Measurements from ENCODE around the gene SENP6. TPM values are rescaled to one million over a fixed set of nuclear protein-coding genes. Genes with fewer than 3 reads are reported as not detected.

Gene SENP6
- total RNA-seq, 4 donors from 2014 or later, result 108 to 192 (median 128) TPM

DNA sequence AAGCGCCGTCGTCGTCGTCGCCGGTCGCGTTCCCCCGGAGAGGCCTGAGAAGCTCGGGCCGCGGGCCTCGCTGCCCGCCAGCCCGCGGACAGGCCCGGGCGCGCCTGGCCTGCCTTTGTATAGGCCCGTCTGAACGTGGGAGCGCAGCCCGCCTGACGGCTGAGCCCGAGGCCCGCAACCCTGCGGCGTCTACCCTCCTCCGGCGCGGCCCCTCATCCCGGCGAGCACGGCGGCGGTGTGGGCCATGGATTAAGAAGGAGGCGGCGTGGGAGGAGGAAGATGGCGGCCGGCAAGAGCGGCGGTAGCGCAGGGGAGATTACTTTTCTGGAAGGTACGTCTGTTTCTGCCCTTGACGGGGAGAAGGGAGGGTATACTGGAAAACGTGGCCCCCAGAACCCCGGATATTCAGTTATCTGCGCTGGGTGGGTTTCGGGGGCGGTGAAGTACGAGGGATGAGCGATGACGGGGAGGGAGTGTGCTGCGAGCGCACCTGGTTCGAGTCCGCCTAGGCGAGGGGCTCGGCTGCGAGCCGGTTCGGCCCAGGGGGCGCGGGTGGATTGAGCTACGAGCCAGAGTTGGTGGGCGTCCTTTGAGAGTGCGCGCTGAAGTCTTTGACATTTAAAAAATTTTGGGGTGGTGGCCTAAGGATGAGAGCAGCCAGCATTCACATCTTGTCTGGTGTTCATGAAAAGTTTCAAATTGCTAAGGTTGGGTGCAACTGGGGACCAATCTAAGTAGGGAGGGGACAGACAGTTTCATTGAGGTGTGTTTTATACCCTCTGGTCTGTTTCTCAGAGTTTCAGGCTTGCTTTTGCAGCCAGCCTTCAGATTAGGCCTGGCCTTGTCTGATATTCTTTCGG, 796 bp downstream of the SENP6 start:
- no peaks in the 10 kb centered on the region for H3K36me3 ChIP-seq
- H3K27ac ChIP-seq, result peak overlapping the region; percentile 66 to 99 (median 96)
- no peaks in the 10 kb centered on the region for H3K9me3 ChIP-seq
- peak; percentile 68 for ATAC-seq
- peaks cover 0 to 76% (median 10%) of the 10 kb centered on the region in 3 donors for H3K4me1 ChIP-seq
- 0 to 2% methylated on average over 8 to 16 of the region's 70 CpGs for WGBS, 2 donors (ENCODE audit: low coverage in 1 of 2)
- peak overlapping the region; percentile 43 to 83 for H3K4me3 ChIP-seq
- H3K27me3 ChIP-seq, result no peaks in the 10 kb centered on the region
- TF ChIP-seq POLR2A (IDR thresholded peaks at IDR 0.05) (no peak), POLR2AphosphoS5 (IDR thresholded peaks at IDR 0.05) (no peak), EP300 (IDR thresholded peaks at IDR 0.05) (no peak)
- TF ChIP-seq, protein P1, sequence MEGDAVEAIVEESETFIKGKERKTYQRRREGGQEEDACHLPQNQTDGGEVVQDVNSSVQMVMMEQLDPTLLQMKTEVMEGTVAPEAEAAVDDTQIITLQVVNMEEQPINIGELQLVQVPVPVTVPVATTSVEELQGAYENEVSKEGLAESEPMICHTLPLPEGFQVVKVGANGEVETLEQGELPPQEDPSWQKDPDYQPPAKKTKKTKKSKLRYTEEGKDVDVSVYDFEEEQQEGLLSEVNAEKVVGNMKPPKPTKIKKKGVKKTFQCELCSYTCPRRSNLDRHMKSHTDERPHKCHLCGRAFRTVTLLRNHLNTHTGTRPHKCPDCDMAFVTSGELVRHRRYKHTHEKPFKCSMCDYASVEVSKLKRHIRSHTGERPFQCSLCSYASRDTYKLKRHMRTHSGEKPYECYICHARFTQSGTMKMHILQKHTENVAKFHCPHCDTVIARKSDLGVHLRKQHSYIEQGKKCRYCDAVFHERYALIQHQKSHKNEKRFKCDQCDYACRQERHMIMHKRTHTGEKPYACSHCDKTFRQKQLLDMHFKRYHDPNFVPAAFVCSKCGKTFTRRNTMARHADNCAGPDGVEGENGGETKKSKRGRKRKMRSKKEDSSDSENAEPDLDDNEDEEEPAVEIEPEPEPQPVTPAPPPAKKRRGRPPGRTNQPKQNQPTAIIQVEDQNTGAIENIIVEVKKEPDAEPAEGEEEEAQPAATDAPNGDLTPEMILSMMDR (IDR thresholded peaks at IDR 0.05), result no peak

DNA sequence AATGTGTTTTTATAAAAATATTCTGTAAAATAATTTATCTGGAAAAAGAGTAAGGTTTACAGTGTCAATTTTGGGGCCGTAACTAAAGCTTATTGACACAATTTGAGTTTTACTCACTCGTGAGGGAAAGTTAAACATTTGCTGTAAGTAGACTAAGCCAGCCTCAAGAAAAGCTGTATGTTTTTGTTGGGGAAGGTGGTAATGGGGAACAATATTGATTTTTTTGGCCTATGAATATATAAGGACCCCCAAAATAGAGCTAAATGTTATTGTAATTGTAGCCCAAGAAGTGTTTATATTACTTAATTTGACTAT, 1.4 kb downstream of the SENP6 start:
- H3K36me3 ChIP-seq, result no peaks in the 10 kb centered on the region
- ATAC-seq, result no peak
- peak overlapping the region; percentile 66 to 99 (median 96) for H3K27ac ChIP-seq
- H3K9me3 ChIP-seq, result no peaks in the 10 kb centered on the region
- H3K4me1 ChIP-seq, result peaks cover 0 to 76% (median 10%) of the 10 kb centered on the region in 3 donors
- H3K27me3 ChIP-seq, result no peaks in the 10 kb centered on the region
- WGBS, 2 donors (ENCODE audit: low coverage in 1 of 2), result 0% methylated on average over 2 of the region's 2 CpGs
- TF ChIP-seq EP300 (IDR thresholded peaks at IDR 0.05) (no peak), POLR2AphosphoS5 (IDR thresholded peaks at IDR 0.05) (no peak), POLR2A (IDR thresholded peaks at IDR 0.05) (no peak)
- TF ChIP-seq, protein P1 (IDR thresholded peaks at IDR 0.05), result no peak
- peak overlapping the region; percentile 43 to 83 for H3K4me3 ChIP-seq

DNA sequence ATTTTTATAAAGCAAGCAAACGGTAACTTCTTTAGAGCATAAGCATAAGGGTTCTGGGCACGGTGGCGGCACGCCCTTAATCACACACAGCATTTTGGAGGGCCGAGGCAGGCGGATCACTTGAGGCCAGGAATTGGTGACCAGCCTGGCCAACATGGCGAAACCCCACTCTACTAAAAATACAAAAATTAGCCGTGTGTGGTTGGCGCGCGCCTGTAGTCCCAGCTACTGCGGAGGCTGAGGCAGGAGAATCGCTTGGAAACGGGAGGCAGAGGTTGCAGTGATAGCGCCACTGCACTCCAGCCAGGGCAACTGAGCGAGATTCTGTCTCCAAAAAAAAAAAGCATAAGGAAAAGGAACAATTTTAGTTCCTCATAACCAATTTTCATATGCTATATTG, 2.6 kb downstream of the SENP6 start:
- Histone ChIP-seq H3K4me3 (peak overlapping the region in 1 of 2 donors; percentile 83), H3K27me3 (no peaks in the 10 kb centered on the region), H3K4me1 (peaks cover 0 to 76% (median 5%) of the 10 kb centered on the region in 3 donors), H3K27ac (peak overlapping the region in 1 of 4 donors; percentile 99), H3K9me3 (no peaks in the 10 kb centered on the region), H3K36me3 (no peaks in the 10 kb centered on the region)
- TF ChIP-seq, protein P1 (IDR thresholded peaks at IDR 0.05), result no peak
- no peak for TF ChIP-seq POLR2A (IDR thresholded peaks at IDR 0.05)
- TF ChIP-seq EP300 (IDR thresholded peaks at IDR 0.05), result no peak
- TF ChIP-seq POLR2AphosphoS5 (IDR thresholded peaks at IDR 0.05), result no peak
- ATAC-seq, result no peak
- 92 to 95% methylated on average over 9 to 16 of the region's 16 CpGs for WGBS, 2 donors (ENCODE audit: low coverage in 1 of 2)

DNA sequence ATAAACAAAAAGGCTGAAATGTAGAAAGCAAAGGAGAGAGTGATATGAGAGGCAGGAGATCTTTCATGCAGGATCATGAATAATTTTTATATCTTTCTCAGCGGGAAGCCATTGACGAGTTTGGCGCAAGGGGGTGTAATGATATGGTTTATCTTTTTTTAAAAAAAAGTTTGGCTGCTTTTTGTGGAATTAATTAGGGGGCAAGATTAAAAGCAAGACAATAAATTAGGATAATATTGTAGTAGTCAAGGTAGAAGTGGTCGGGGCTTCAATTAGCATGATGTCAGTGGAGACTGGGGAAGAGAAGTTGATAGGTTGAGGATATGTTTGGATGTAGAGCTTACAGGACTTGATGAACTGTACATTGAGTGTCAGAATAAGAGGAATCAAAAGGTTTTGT, 4.0 kb downstream of the SENP6 start:
- peaks cover 9 to 76% (median 10%) of the 10 kb centered on the region in 3 donors for H3K4me1 ChIP-seq
- no peak for TF ChIP-seq EP300 (IDR thresholded peaks at IDR 0.05)
- TF ChIP-seq, protein P1 (IDR thresholded peaks at IDR 0.05), result no peak
- no peak for TF ChIP-seq POLR2AphosphoS5 (IDR thresholded peaks at IDR 0.05)
- no peak for TF ChIP-seq POLR2A (IDR thresholded peaks at IDR 0.05)
- WGBS, 2 donors (ENCODE audit: low coverage in 1 of 2), result 95 to 96% methylated on average over 4 of the region's 4 CpGs
- ATAC-seq, result no peak
- H3K36me3 ChIP-seq, result no peaks in the 10 kb centered on the region
- no peak overlapping the region for H3K27ac ChIP-seq
- no peaks in the 10 kb centered on the region for H3K9me3 ChIP-seq
- H3K4me3 ChIP-seq, result no peak overlapping the region
- H3K27me3 ChIP-seq, result no peaks in the 10 kb centered on the region

DNA sequence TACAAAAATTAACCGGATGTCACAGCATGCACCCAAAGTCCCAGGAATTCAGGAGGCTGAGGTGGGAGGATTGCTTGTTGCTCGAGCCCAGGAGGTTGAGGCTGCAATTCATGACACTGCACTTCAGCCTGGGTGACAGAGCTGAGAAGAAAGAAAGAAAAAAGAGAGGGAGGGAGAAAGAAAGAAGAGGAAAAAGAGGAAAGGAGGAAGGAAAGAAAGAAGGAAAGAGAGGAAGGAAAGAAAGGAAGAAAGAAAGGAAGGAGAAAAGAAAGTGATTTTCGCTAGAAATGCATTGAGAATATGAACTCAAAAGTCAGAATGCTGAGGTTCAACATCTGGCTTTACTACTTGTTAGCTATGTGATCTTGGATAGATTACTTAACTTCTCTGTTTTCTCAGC, 6.6 kb downstream of the SENP6 start:
- Histone ChIP-seq H3K36me3 (no peaks in the 10 kb centered on the region), H3K9me3 (no peaks in the 10 kb centered on the region), H3K27ac (peak overlapping the region in 2 of 4 donors; percentile 17 to 67), H3K27me3 (no peaks in the 10 kb centered on the region), H3K4me3 (no peak overlapping the region), H3K4me1 (peaks cover 19 to 96% (median 28%) of the 10 kb centered on the region in 3 donors)
- no peak for ATAC-seq
- TF ChIP-seq EP300 (IDR thresholded peaks at IDR 0.05) (no peak), POLR2AphosphoS5 (IDR thresholded peaks at IDR 0.05) (no peak), POLR2A (IDR thresholded peaks at IDR 0.05) (no peak)
- TF ChIP-seq, protein P1 (IDR thresholded peaks at IDR 0.05), result no peak
- WGBS, 2 donors (ENCODE audit: low coverage in 1 of 2), result 90 to 91% methylated on average over 2 to 3 of the region's 3 CpGs

Data from gastroesophageal sphincter (tissue), 4 donors.